K562 (cell line): ENCODE data around the gene SIGLEC6. TPM values are rescaled to one million over a fixed set of nuclear protein-coding genes. Genes with fewer than 3 reads are reported as not detected.
A peak's percentile ranks its signal among the peaks of the same experiment; 100 is the strongest.

Source experiments
- BDP1 ChIP-seq: IDR thresholded peaks from 3 replicates; pipeline ENCODE4 v1.6.1; 2011; ENCODE audit not compliant: insufficient read length, insufficient read depth
- CC2D1A ChIP-seq: fragments of 450-650 bp; IDR thresholded peaks from 2 replicates; pipeline ENCODE4 v1.6.1; 2017; ENCODE audit warnings: mild to moderate bottlenecking
- GTF2F1 ChIP-seq: IDR thresholded peaks from 2 replicates; pipeline ENCODE4 v1.6.1; 2011; ENCODE audit warnings: low read depth, low read length, improper control_type of control experiment
- HNRNPL ChIP-seq: fragments of 200-400 bp; formaldehyde crosslinking; IDR thresholded peaks from 2 replicates; pipeline ENCODE4 v1.6.1; 2017; ENCODE audit warnings: low read depth, mild to moderate bottlenecking, low read length
- HNRNPLL ChIP-seq: fragments of 200-400 bp; formaldehyde crosslinking; IDR thresholded peaks from 2 replicates; pipeline ENCODE4 v1.6.1; 2017; ENCODE audit warnings: low read length, low read depth, mild to moderate bottlenecking; ENCODE audit not compliant: poor library complexity, severe bottlenecking
- SMAD1 ChIP-seq: fragments of 150-350 bp; IDR thresholded peaks from 2 replicates; pipeline ENCODE4 v1.6.1; 2014; ENCODE audit warnings: low read length, low read depth; ENCODE audit not compliant: partially characterized antibody
- ZBTB40 ChIP-seq, 2 experiments: fragments of 450-650 bp in 1 of 2; sonication (generic) in 1 of 2; formaldehyde crosslinking in 1 of 2; IDR thresholded peaks; 2 replicates each; pipeline versions ENCODE4 v1.7.1 to v1.9.0; 2016 to 2022; ENCODE audit warnings: inconsistent platforms in 1 of 2, mild to moderate bottlenecking in 1 of 2, missing genetic modification reagents in 1 of 2
- ZNF76 ChIP-seq: fragments of 250-450 bp; sonication (Bioruptor Pico); IDR thresholded peaks from 2 replicates; pipeline ENCODE4 v1.4.0; 2020; ENCODE audit warnings: mild to moderate bottlenecking, moderate library complexity, borderline replicate concordance
- polyA plus RNA-seq, 8 experiments: library from polyadenylated mRNA; depleted of rRNA in 4 of 8; stranded (reverse) in 5 of 8; unstranded in 3 of 8; fragments of >200 nt; fragmentation: Nextera tagmentation in 2 of 8; fragmentation: Illumina TruSeq in 1 of 8; extraction: Ambion mirVana in 2 of 8; extraction: Trizol in 1 of 8; gene quantifications; 2 replicates each; pipeline versions ENCODE4 v1.2.1 to v1.2.3, GENCODE V29; 2011 to 2014; ENCODE audit warnings: inconsistent platforms in 1 of 8, missing spikeins in 1 of 8
- total RNA-seq, 7 experiments: library from RNA; depleted of rRNA in 6 of 7; stranded (reverse); fragments of >200 nt in 6 of 7; fragmentation: Illumina TruSeq in 2 of 7; extraction: Trizol in 2 of 7; gene quantifications; 2 replicates each; pipeline versions ENCODE4 v1.2.1 to v1.2.3, GENCODE V29; 2011 to 2021; ENCODE audit warnings: low replicate concordance in 1 of 7
- TF ChIP-seq, protein P1 (sequence below): fragments of 250-450 bp; sonication (Bioruptor Pico); IDR thresholded peaks from 2 replicates; pipeline ENCODE4 v1.5.0; 2020; ENCODE audit warnings: mild to moderate bottlenecking
- TF ChIP-seq, protein P2 (sequence below): IDR thresholded peaks from 3 replicates; pipeline ENCODE4 v1.6.1; 2011; ENCODE audit warnings: borderline replicate concordance, mild to moderate bottlenecking; ENCODE audit not compliant: insufficient read length, insufficient read depth
- TF ChIP-seq, protein P3 (sequence below): fragments of 450-650 bp; IDR thresholded peaks from 2 replicates; pipeline ENCODE4 v1.6.1; 2017; ENCODE audit warnings: antibody characterized with exemption, mild to moderate bottlenecking

The SIGLEC6 gene
- total and polyA plus RNA-seq, 9 of the 15 experiments (the other 6 are each of a cell fraction or from before 2014, with no cell fraction given), result 0.03 to 17.5 (median 0.71) TPM

- no peak for TF ChIP-seq ZBTB40 (IDR thresholded peaks at IDR 0.05)
- no peak for TF ChIP-seq ZBTB40 (CRISPR knock-in tag; IDR thresholded peaks at IDR 0.05)
- TF ChIP-seq HNRNPL, result no peak
- no peak for TF ChIP-seq BDP1
- 0 out of 2 replicates have a peak, but pooled peaks have one; percentile 24 for TF ChIP-seq ZNF76 (CRISPR knock-in tag)
- TF ChIP-seq GTF2F1, result no peak
- TF ChIP-seq, protein P1, sequence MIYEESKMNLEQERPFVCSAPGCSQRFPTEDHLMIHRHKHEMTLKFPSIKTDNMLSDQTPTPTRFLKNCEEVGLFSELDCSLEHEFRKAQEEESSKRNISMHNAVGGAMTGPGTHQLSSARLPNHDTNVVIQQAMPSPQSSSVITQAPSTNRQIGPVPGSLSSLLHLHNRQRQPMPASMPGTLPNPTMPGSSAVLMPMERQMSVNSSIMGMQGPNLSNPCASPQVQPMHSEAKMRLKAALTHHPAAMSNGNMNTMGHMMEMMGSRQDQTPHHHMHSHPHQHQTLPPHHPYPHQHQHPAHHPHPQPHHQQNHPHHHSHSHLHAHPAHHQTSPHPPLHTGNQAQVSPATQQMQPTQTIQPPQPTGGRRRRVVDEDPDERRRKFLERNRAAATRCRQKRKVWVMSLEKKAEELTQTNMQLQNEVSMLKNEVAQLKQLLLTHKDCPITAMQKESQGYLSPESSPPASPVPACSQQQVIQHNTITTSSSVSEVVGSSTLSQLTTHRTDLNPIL (CRISPR knock-in tag), result 0 out of 2 replicates have a peak, but pooled peaks have one; percentile 51
- no peak for TF ChIP-seq HNRNPLL
- no peak for TF ChIP-seq SMAD1
- TF ChIP-seq, protein P2, sequence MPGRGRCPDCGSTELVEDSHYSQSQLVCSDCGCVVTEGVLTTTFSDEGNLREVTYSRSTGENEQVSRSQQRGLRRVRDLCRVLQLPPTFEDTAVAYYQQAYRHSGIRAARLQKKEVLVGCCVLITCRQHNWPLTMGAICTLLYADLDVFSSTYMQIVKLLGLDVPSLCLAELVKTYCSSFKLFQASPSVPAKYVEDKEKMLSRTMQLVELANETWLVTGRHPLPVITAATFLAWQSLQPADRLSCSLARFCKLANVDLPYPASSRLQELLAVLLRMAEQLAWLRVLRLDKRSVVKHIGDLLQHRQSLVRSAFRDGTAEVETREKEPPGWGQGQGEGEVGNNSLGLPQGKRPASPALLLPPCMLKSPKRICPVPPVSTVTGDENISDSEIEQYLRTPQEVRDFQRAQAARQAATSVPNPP, result no peak
- TF ChIP-seq CC2D1A, result no peak
- TF ChIP-seq, protein P3, sequence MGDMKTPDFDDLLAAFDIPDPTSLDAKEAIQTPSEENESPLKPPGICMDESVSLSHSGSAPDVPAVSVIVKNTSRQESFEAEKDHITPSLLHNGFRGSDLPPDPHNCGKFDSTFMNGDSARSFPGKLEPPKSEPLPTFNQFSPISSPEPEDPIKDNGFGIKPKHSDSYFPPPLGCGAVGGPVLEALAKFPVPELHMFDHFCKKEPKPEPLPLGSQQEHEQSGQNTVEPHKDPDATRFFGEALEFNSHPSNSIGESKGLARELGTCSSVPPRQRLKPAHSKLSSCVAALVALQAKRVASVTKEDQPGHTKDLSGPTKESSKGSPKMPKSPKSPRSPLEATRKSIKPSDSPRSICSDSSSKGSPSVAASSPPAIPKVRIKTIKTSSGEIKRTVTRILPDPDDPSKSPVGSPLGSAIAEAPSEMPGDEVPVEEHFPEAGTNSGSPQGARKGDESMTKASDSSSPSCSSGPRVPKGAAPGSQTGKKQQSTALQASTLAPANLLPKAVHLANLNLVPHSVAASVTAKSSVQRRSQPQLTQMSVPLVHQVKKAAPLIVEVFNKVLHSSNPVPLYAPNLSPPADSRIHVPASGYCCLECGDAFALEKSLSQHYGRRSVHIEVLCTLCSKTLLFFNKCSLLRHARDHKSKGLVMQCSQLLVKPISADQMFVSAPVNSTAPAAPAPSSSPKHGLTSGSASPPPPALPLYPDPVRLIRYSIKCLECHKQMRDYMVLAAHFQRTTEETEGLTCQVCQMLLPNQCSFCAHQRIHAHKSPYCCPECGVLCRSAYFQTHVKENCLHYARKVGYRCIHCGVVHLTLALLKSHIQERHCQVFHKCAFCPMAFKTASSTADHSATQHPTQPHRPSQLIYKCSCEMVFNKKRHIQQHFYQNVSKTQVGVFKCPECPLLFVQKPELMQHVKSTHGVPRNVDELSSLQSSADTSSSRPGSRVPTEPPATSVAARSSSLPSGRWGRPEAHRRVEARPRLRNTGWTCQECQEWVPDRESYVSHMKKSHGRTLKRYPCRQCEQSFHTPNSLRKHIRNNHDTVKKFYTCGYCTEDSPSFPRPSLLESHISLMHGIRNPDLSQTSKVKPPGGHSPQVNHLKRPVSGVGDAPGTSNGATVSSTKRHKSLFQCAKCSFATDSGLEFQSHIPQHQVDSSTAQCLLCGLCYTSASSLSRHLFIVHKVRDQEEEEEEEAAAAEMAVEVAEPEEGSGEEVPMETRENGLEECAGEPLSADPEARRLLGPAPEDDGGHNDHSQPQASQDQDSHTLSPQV, result peak; percentile 60
Observed at GRCh38 chr19:51539821-51540366, 8.4 kb upstream of the SIGLEC6 start (continued).
